HTR-8/SVneo (cell line): ENCODE measurements around the gene CIROP.

Experiments used
- DNase-seq: peaks from one replicate; pipeline ENCODE4 v3.0.0; 2011; ENCODE audit warnings: low spot score, mixed read lengths; ENCODE audit not compliant: insufficient read length
- FAIRE-seq: peaks from 2 replicates; lab custom pipeline; 2011; peaks lifted over from hg19 to GRCh38; lab: Jason Lieb, UNC

CIROP gene

GRCh38 chr14:23132970-23133369 is 28.2 kb upstream of the CIROP start:
- no peak for DNase-seq
- FAIRE-seq: no peak

- FAIRE-seq (no peak), DNase-seq (no peak)
Measured at GRCh38 chr14:23131482-23131881, 26.7 kb upstream of the CIROP start.

- DNase-seq: no peak
- no peak for FAIRE-seq
Measured at GRCh38 chr14:23130871-23131270, 26.1 kb upstream of the CIROP start.

GRCh38 chr14:23129759-23130316 is 25.0 kb upstream of the CIROP start:
- FAIRE-seq: no peak
- no peak for DNase-seq

GRCh38 chr14:23128969-23129758 is 24.4 kb upstream of the CIROP start:
- FAIRE-seq: no peak
- no peak for DNase-seq

- FAIRE-seq (no peak), DNase-seq (no peak)
Measured at GRCh38 chr14:23127861-23128260, 23.1 kb upstream of the CIROP start.

- DNase-seq (no peak), FAIRE-seq (no peak)
Measured at GRCh38 chr14:23126548-23127278, 21.9 kb upstream of the CIROP start.

GRCh38 chr14:23125933-23126524 is 21.2 kb upstream of the CIROP start:
- DNase-seq (no peak), FAIRE-seq (no peak)

GRCh38 chr14:23125011-23125410 is 20.2 kb upstream of the CIROP start:
- no peak for FAIRE-seq

GRCh38 chr14:23124337-23124954 is 19.7 kb upstream of the CIROP start:
- DNase-seq (no peak), FAIRE-seq (no peak)

More at GRCh38 chr14:23125011-23125410, 20.2 kb upstream of the CIROP start:
- DNase-seq: no peak

- FAIRE-seq: no peak
- DNase-seq: no peak
Measured at GRCh38 chr14:23123419-23123818, 18.6 kb upstream of the CIROP start.

- FAIRE-seq (no peak), DNase-seq (no peak)
Measured at GRCh38 chr14:23122086-23122485, 17.3 kb upstream of the CIROP start.

- peak; percentile 24 for DNase-seq
- no peak for FAIRE-seq
Measured at GRCh38 chr14:23121361-23121771, 16.6 kb upstream of the CIROP start.

- peak; percentile 80 for DNase-seq
- FAIRE-seq: no peak
Measured at GRCh38 chr14:23120541-23121251, 15.9 kb upstream of the CIROP start.

- FAIRE-seq (no peak), DNase-seq (no peak)
Measured at GRCh38 chr14:23119363-23120327, 14.9 kb upstream of the CIROP start.

- no peak for FAIRE-seq
Measured at GRCh38 chr14:23118506-23119362, 13.9 kb upstream of the CIROP start, which contains the start of gene CEBPE. CEBPE (minus strand) TSS chr14:23119255; CDS start chr14:23119091, 164 bp downstream.

GRCh38 chr14:23117371-23118020 is 12.7 kb upstream of the CIROP start:
- no peak for DNase-seq
- no peak for FAIRE-seq

More at GRCh38 chr14:23118506-23119362, 13.9 kb upstream of the CIROP start, which contains the start of gene CEBPE:
- DNase-seq: no peak
